Keratinocyte (primary cell): ENCODE measurements around the gene CENPP. TPM values are rescaled to one million over a fixed set of nuclear protein-coding genes. Genes with fewer than 3 reads are reported as not detected.

ENCODE experiments used
- DNase-seq: peaks from one replicate; pipeline ENCODE4 v3.0.0-alpha.2; 2011; ENCODE audit warnings: low read depth, missing footprints, low spot score
- FAIRE-seq: peaks from 2 replicates; lab custom pipeline; 2011; peaks lifted over from hg19 to GRCh38; lab: Jason Lieb, UNC
- H2AFZ ChIP-seq: 2 replicates; pipeline ENCODE4 v1.6.0; 2012; ENCODE audit warnings: low read length, control low read depth, inconsistent platforms; ENCODE audit not compliant: control insufficient read depth
- H3K27ac ChIP-seq: 2 replicates; pipeline ENCODE4 v1.5.1; 2011; ENCODE audit warnings: low read length; ENCODE audit not compliant: control insufficient read depth, insufficient read depth
- H3K27me3 ChIP-seq: 3 replicates; pipeline ENCODE4 v1.6.0; 2011; ENCODE audit warnings: low read length; ENCODE audit not compliant: control insufficient read depth, insufficient read depth; ENCODE audit errors: extremely low read depth
- H3K36me3 ChIP-seq, 2 experiments: 2 replicates in 1 of 2; 3 replicates in 1 of 2; pipeline ENCODE4 v1.5.1; 2011; ENCODE audit warnings: low read length in 2 of 2, mild to moderate bottlenecking in 1 of 2; ENCODE audit not compliant: control insufficient read depth in 2 of 2, insufficient read depth in 2 of 2; ENCODE audit errors: extremely low read depth in 1 of 2
- H3K4me1 ChIP-seq: 3 replicates; pipeline ENCODE4 v1.5.1; 2011; ENCODE audit warnings: low read length; ENCODE audit not compliant: control insufficient read depth, insufficient read depth; ENCODE audit errors: extremely low read depth
- H3K4me2 ChIP-seq: 3 replicates; pipeline ENCODE4 v1.6.0; 2011; ENCODE audit warnings: low read depth, low read length; ENCODE audit not compliant: control insufficient read depth, insufficient read depth; ENCODE audit errors: extremely low read depth
- H3K4me3 ChIP-seq, 3 experiments: fragments of 200-600 bp in 1 of 3; sonication (generic) in 1 of 3; 2 replicates in 2 of 3; 3 replicates in 1 of 3; pipeline ENCODE4 v1.5.1; 2011 to 2016; ENCODE audit warnings: low read length in 3 of 3, mild to moderate bottlenecking in 3 of 3, control low read depth in 2 of 3, inconsistent platforms in 1 of 3, low read depth in 1 of 3, mixed read lengths in 1 of 3, mixed run types in 1 of 3, moderate library complexity in 1 of 3; ENCODE audit not compliant: control insufficient read depth in 2 of 3, insufficient read depth in 2 of 3; ENCODE audit errors: extremely low read depth in 1 of 3
- H3K79me2 ChIP-seq: 2 replicates; pipeline ENCODE4 v1.6.0; 2012; ENCODE audit warnings: low read length; ENCODE audit not compliant: control insufficient read depth, insufficient read depth
- H3K9ac ChIP-seq: 3 replicates; pipeline ENCODE4 v1.6.0; 2011; ENCODE audit warnings: low read length; ENCODE audit not compliant: control insufficient read depth, insufficient read depth; ENCODE audit errors: extremely low read depth
- H3K9me1 ChIP-seq: 3 replicates; pipeline ENCODE4 v1.6.0; 2011; ENCODE audit warnings: low read length; ENCODE audit not compliant: control insufficient read depth, insufficient read depth; ENCODE audit errors: extremely low read depth
- H3K9me3 ChIP-seq: 2 replicates; pipeline ENCODE4 v1.5.1; 2012; ENCODE audit warnings: low read depth, low read length; ENCODE audit not compliant: control insufficient read depth
- H4K20me1 ChIP-seq: 3 replicates; pipeline ENCODE4 v1.6.0; 2011; ENCODE audit warnings: low read length; ENCODE audit not compliant: control insufficient read depth, insufficient read depth; ENCODE audit errors: extremely low read depth
- CTCF ChIP-seq, 3 experiments: IDR thresholded peaks in 1 of 3; conservative IDR thresholded peaks in 1 of 3; optimal IDR thresholded peaks in 1 of 3; 2 replicates in 2 of 3; 3 replicates in 1 of 3; pipeline versions ENCODE3 to v1.5.1; 2011; ENCODE audit warnings: low read length in 3 of 3, mild to moderate bottlenecking in 3 of 3, moderate library complexity in 2 of 3, control low read depth in 1 of 3, inconsistent platforms in 1 of 3; ENCODE audit not compliant: insufficient read depth in 2 of 3; ENCODE audit errors: extremely low read depth in 1 of 3
- EZH2 ChIP-seq: IDR thresholded peaks from one replicate; pipeline ENCODE4 v1.6.1; 2012; ENCODE audit warnings: inconsistent platforms, mild to moderate bottlenecking, low read length, moderate library complexity
- dilution Hi-C: fragments of 300-500 bp; cut with MboI; formaldehyde crosslinking; loops from one replicate; pipeline ENCODE4 v1.7.0; 2020; ENCODE audit warnings: low sequenced_read_pairs; ENCODE audit not compliant: extremely low pct_ligation_motif_present
- polyA plus RNA-seq, 5 experiments: library from polyadenylated mRNA; depleted of rRNA in 3 of 5; stranded (reverse) in 3 of 5; stranded (forward) in 1 of 5; unstranded in 1 of 5; fragments of >200 nt; gene quantifications; 1 replicate in 1 of 5; 2 replicates in 3 of 5; 3 replicates in 1 of 5; pipeline versions ENCODE4 v1.2.1 to v1.2.3, GENCODE V29; 2011 to 2012; ENCODE audit warnings: missing spikeins in 2 of 5, low read depth in 1 of 5, low replicate concordance in 1 of 5

The CENPP gene
- polyA plus RNA-seq, 1 donor (not counting 4 experiments of a cell fraction or from before 2014, with no cell fraction given): 6.7 TPM

GRCh38 chr9:92395617-92396016 lies 69.9 kb downstream of the CENPP start:
- H3K4me3 ChIP-seq: no peak overlapping the region
- no peak overlapping the region for H2AFZ ChIP-seq
- H3K36me3 ChIP-seq: no peaks in the 10 kb centered on the region
- DNase-seq (no peak), FAIRE-seq (no peak)
- no peak overlapping the region for H3K4me2 ChIP-seq
- dilution Hi-C loops: no loop called here
- no peaks in the 10 kb centered on the region for H4K20me1 ChIP-seq
- H3K4me1 ChIP-seq: no peaks in the 10 kb centered on the region
- H3K79me2 ChIP-seq: no peaks in the 10 kb centered on the region
- H3K9me1 ChIP-seq: no peaks in the 10 kb centered on the region
- no peak overlapping the region for H3K9ac ChIP-seq
- no peaks in the 10 kb centered on the region for H3K9me3 ChIP-seq
- TF ChIP-seq EZH2: no peak
- TF ChIP-seq CTCF (optimal IDR thresholded peaks at IDR 0.05 in 1 of 3, IDR thresholded peaks at IDR 0.05 in 1 of 3, conservative IDR thresholded peaks at IDR 0.05 in 1 of 3; ENCODE audit: extremely low read depth in 1 of 3, insufficient read depth in 2 of 3, low read length in 3 of 3): no peak
- H3K27me3 ChIP-seq: no peaks in the 10 kb centered on the region
- H3K27ac ChIP-seq: no peak overlapping the region

- dilution Hi-C loops: no loop called here
- Histone ChIP-seq H3K36me3 (no peaks in the 10 kb centered on the region), H3K9me3 (no peaks in the 10 kb centered on the region), H3K9me1 (no peaks in the 10 kb centered on the region), H3K4me2 (no peak overlapping the region), H3K27ac (no peak overlapping the region), H3K27me3 (no peaks in the 10 kb centered on the region), H3K4me1 (no peaks in the 10 kb centered on the region), H2AFZ (no peak overlapping the region), H3K79me2 (no peaks in the 10 kb centered on the region), H4K20me1 (no peaks in the 10 kb centered on the region), H3K9ac (no peak overlapping the region), H3K4me3 (no peak overlapping the region)
- DNase-seq (no peak), FAIRE-seq (no peak)
- TF ChIP-seq CTCF (optimal IDR thresholded peaks at IDR 0.05 in 1 of 3, IDR thresholded peaks at IDR 0.05 in 1 of 3, conservative IDR thresholded peaks at IDR 0.05 in 1 of 3; ENCODE audit: extremely low read depth in 1 of 3, insufficient read depth in 2 of 3, low read length in 3 of 3) (no peak), EZH2 (no peak)
Measured at GRCh38 chr9:92397853-92398252, 72.1 kb downstream of the CENPP start.
